IgD-negative memory B cell (primary cell): ENCODE data around the gene EPN2. TPM values are rescaled to one million over a fixed set of nuclear protein-coding genes. Genes with fewer than 3 reads are reported as not detected.
A peak's percentile ranks its signal among the peaks of the same experiment; 100 is the strongest.

ENCODE experiments used
- H3K27ac Mint-ChIP-seq, 3 donors: one replicate each; pipeline ENCODE4 v1.8.0; 2020 to 2022; ENCODE audit warnings: mild to moderate bottlenecking in 3 of 3, mixed read lengths in 3 of 3, moderate library complexity in 1 of 3
- H3K27me3 Mint-ChIP-seq: one replicate; pipeline ENCODE4 v1.8.0; 2021; ENCODE audit warnings: mixed read lengths
- H3K36me3 Mint-ChIP-seq: one replicate; pipeline ENCODE4 v1.8.0; 2020; ENCODE audit warnings: mild to moderate bottlenecking, mixed read lengths
- H3K4me1 Mint-ChIP-seq, 3 donors: one replicate each; pipeline ENCODE4 v1.8.0; 2020 to 2022; ENCODE audit warnings: mixed read lengths in 3 of 3, mild to moderate bottlenecking in 1 of 3
- H3K4me3 Mint-ChIP-seq, 4 donors: one replicate each; pipeline ENCODE4 v1.8.0; 2020 to 2022; ENCODE audit warnings: mild to moderate bottlenecking in 4 of 4, mixed read lengths in 4 of 4, moderate library complexity in 3 of 4
- H3K9me3 Mint-ChIP-seq, 3 donors: one replicate each; pipeline ENCODE4 v1.8.0; 2020 to 2021; ENCODE audit warnings: mixed read lengths in 3 of 3, mild to moderate bottlenecking in 1 of 3
- polyA plus RNA-seq: library from polyadenylated mRNA; unstranded; fragments of 300-500 nt; fragmentation: Illumina TruSeq; gene quantifications from one replicate; pipeline ENCODE4 v1.2.3, GENCODE V29; 2021

EPN2 gene
- polyA plus RNA-seq, 1 donor from 2014 or later: 16.4 TPM

GRCh38 chr17:19313746-19314651, 76.8 kb downstream of the EPN2 start:
- H3K4me1 Mint-ChIP-seq: peaks cover 7 to 8% (median 7%) of the 10 kb centered on the region in 3 donors
- H3K4me3 Mint-ChIP-seq: no peak overlapping the region
- H3K9me3 Mint-ChIP-seq: no peaks in the 10 kb centered on the region
- peaks cover 10% of the 10 kb centered on the region for H3K36me3 Mint-ChIP-seq
- H3K27ac Mint-ChIP-seq: no peak overlapping the region
- H3K27me3 Mint-ChIP-seq: no peaks in the 10 kb centered on the region

GRCh38 chr17:19315104-19315503, 77.9 kb downstream of the EPN2 start:
- peaks cover 7 to 8% (median 7%) of the 10 kb centered on the region in 3 donors for H3K4me1 Mint-ChIP-seq
- H3K27ac Mint-ChIP-seq: no peak overlapping the region
- H3K27me3 Mint-ChIP-seq: no peaks in the 10 kb centered on the region
- H3K9me3 Mint-ChIP-seq: no peaks in the 10 kb centered on the region
- no peak overlapping the region for H3K4me3 Mint-ChIP-seq
- H3K36me3 Mint-ChIP-seq: peaks cover 10% of the 10 kb centered on the region

GRCh38 chr17:19316761-19317358, 79.7 kb downstream of the EPN2 start:
- peaks cover 7 to 8% (median 8%) of the 10 kb centered on the region in 3 donors for H3K4me1 Mint-ChIP-seq

GRCh38 chr17:19317359-19318095, 80.4 kb downstream of the EPN2 start:
- Mint-ChIP-seq H3K36me3 (peaks cover 5% of the 10 kb centered on the region), H3K27me3 (no peaks in the 10 kb centered on the region), H3K9me3 (no peaks in the 10 kb centered on the region), H3K4me1 (peaks cover 7 to 8% (median 8%) of the 10 kb centered on the region in 3 donors), H3K27ac (no peak overlapping the region), H3K4me3 (peak overlapping the region in 2 of 4 donors; percentile 63 to 65)

More at GRCh38 chr17:19316761-19317358, 79.7 kb downstream of the EPN2 start:
- Mint-ChIP-seq H3K27ac (no peak overlapping the region), H3K27me3 (no peaks in the 10 kb centered on the region), H3K36me3 (peaks cover 7% of the 10 kb centered on the region), H3K9me3 (no peaks in the 10 kb centered on the region), H3K4me3 (peak overlapping the region in 1 of 4 donors; percentile 32)

GRCh38 chr17:19318611-19319010, 81.4 kb downstream of the EPN2 start:
- Mint-ChIP-seq H3K27ac (peak overlapping the region in 1 of 3 donors; percentile 53), H3K4me3 (no peak overlapping the region), H3K27me3 (no peaks in the 10 kb centered on the region), H3K9me3 (no peaks in the 10 kb centered on the region), H3K36me3 (peaks cover 3% of the 10 kb centered on the region), H3K4me1 (peaks cover 7 to 8% (median 8%) of the 10 kb centered on the region in 3 donors)

- Mint-ChIP-seq H3K36me3 (peaks cover under 1% of the 10 kb centered on the region), H3K27ac (no peak overlapping the region), H3K27me3 (no peaks in the 10 kb centered on the region), H3K4me1 (peaks cover 7 to 8% (median 8%) of the 10 kb centered on the region in 3 donors), H3K9me3 (peaks cover 0 to 2% (median 0%) of the 10 kb centered on the region in 3 donors), H3K4me3 (no peak overlapping the region)
These were observed 82.8 kb downstream of the EPN2 start for GRCh38 chr17:19319771-19320505.

- Mint-ChIP-seq H3K27me3 (no peaks in the 10 kb centered on the region), H3K27ac (no peak overlapping the region), H3K4me3 (no peak overlapping the region)
These were observed 83.7 kb downstream of the EPN2 start for GRCh38 chr17:19320876-19321275.

GRCh38 chr17:19321481-19322128, 84.4 kb downstream of the EPN2 start:
- Mint-ChIP-seq H3K4me1 (peaks cover 7 to 8% (median 8%) of the 10 kb centered on the region in 3 donors), H3K4me3 (no peak overlapping the region), H3K27me3 (no peaks in the 10 kb centered on the region), H3K36me3 (peaks cover 4% of the 10 kb centered on the region), H3K9me3 (peaks cover 0 to 11% (median 5%) of the 10 kb centered on the region in 3 donors), H3K27ac (no peak overlapping the region)

More at GRCh38 chr17:19320876-19321275, 83.7 kb downstream of the EPN2 start:
- H3K4me1 Mint-ChIP-seq: peaks cover 7 to 8% (median 8%) of the 10 kb centered on the region in 3 donors
- peaks cover 0 to 8% (median 5%) of the 10 kb centered on the region in 3 donors for H3K9me3 Mint-ChIP-seq
- peaks cover 2% of the 10 kb centered on the region for H3K36me3 Mint-ChIP-seq

GRCh38 chr17:19322129-19322505, 85.0 kb downstream of the EPN2 start:
- Mint-ChIP-seq H3K4me1 (peaks cover 5 to 9% (median 5%) of the 10 kb centered on the region in 3 donors), H3K9me3 (peaks cover 0 to 11% (median 5%) of the 10 kb centered on the region in 3 donors), H3K36me3 (peaks cover 4% of the 10 kb centered on the region), H3K27ac (no peak overlapping the region), H3K27me3 (no peaks in the 10 kb centered on the region), H3K4me3 (peak overlapping the region in 1 of 4 donors; percentile 74)

GRCh38 chr17:19322861-19323260, 85.7 kb downstream of the EPN2 start:
- Mint-ChIP-seq H3K27ac (no peak overlapping the region), H3K4me1 (peaks cover 0 to 4% (median 0%) of the 10 kb centered on the region in 3 donors), H3K36me3 (peaks cover 4% of the 10 kb centered on the region), H3K27me3 (no peaks in the 10 kb centered on the region), H3K4me3 (no peak overlapping the region), H3K9me3 (peaks cover 0 to 11% (median 5%) of the 10 kb centered on the region in 3 donors)

- Mint-ChIP-seq H3K9me3 (peaks cover 0 to 11% (median 5%) of the 10 kb centered on the region in 3 donors), H3K27me3 (no peaks in the 10 kb centered on the region), H3K27ac (no peak overlapping the region), H3K4me3 (no peak overlapping the region), H3K36me3 (peaks cover 4% of the 10 kb centered on the region), H3K4me1 (peaks cover 0 to 4% (median 0%) of the 10 kb centered on the region in 3 donors)
These were observed 88.4 kb downstream of the EPN2 start for GRCh38 chr17:19325542-19325941.

- Mint-ChIP-seq H3K9me3 (peaks cover 0 to 11% (median 5%) of the 10 kb centered on the region in 3 donors), H3K36me3 (peaks cover 4% of the 10 kb centered on the region), H3K27ac (no peak overlapping the region), H3K4me1 (peaks cover 0 to 3% (median 0%) of the 10 kb centered on the region in 3 donors), H3K4me3 (no peak overlapping the region), H3K27me3 (no peaks in the 10 kb centered on the region)
These were observed 90.0 kb downstream of the EPN2 start for GRCh38 chr17:19327031-19327783.

GRCh38 chr17:19328441-19329061, 91.4 kb downstream of the EPN2 start:
- Mint-ChIP-seq H3K4me3 (peak overlapping the region in 1 of 4 donors; percentile 27), H3K4me1 (peaks cover 0 to 3% (median 0%) of the 10 kb centered on the region in 3 donors), H3K36me3 (peaks cover 4% of the 10 kb centered on the region), H3K27ac (no peak overlapping the region), H3K27me3 (no peaks in the 10 kb centered on the region), H3K9me3 (peaks cover 0 to 11% (median 5%) of the 10 kb centered on the region in 3 donors)
